ENCODE results near the gene USP20.

The USP20 gene

DNA sequence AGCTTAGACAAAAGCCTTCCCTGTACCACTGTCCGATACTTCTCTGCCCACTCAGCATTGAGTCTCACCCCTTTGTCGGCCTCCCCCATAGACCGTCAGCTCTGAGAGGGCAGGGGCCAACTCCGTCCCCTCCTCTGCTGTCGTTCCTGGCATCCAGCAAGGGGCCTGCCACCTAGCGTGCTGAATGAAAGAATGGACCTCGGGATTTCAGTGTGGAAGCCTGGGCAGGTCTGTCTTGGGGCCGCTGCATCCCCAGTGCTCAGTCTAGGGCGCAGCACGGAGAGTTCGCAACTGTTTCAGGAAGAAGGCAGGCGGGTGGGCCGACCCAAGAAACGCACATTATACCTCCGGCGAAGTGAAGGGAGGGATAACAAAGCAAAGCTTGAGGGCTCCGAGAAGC lies 33.8 kb upstream of the USP20 start:
- ChIA-PET POLR2A (no interaction called here), CTCF (interaction anchor here (0.7 kb wide), 1 partner anchor 26 kb away, joined by 3 read pairs; no protein-coding TSS in a partner anchor)
- no peak for TF ChIP-seq FOXK2 (IDR thresholded peaks at IDR 0.05)
- TF ChIP-seq HDGF (IDR thresholded peaks at IDR 0.05; ENCODE audit: borderline replicate concordance): no peak
- no peak for TF ChIP-seq TARDBP (IDR thresholded peaks at IDR 0.05)
- TF ChIP-seq, protein P1, sequence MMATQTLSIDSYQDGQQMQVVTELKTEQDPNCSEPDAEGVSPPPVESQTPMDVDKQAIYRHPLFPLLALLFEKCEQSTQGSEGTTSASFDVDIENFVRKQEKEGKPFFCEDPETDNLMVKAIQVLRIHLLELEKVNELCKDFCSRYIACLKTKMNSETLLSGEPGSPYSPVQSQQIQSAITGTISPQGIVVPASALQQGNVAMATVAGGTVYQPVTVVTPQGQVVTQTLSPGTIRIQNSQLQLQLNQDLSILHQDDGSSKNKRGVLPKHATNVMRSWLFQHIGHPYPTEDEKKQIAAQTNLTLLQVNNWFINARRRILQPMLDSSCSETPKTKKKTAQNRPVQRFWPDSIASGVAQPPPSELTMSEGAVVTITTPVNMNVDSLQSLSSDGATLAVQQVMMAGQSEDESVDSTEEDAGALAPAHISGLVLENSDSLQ (IDR thresholded peaks at IDR 0.05): no peak
- TF ChIP-seq L3MBTL2 (conservative IDR thresholded peaks at IDR 0.05): no peak
- no peak for TF ChIP-seq FOXA1 (IDR thresholded peaks at IDR 0.05)
- no peak for TF ChIP-seq ARNT (IDR thresholded peaks at IDR 0.05)
- no peak for TF ChIP-seq BHLHE40 (IDR thresholded peaks at IDR 0.05; ENCODE audit: borderline replicate concordance)
- no peak for TF ChIP-seq CTBP1 (IDR thresholded peaks at IDR 0.05; ENCODE audit: borderline replicate concordance)
- no peak for TF ChIP-seq LEF1 (IDR thresholded peaks at IDR 0.05; ENCODE audit: borderline replicate concordance)
- no peak for TF ChIP-seq SP1 (IDR thresholded peaks at IDR 0.05)
- TF ChIP-seq FOXM1 (IDR thresholded peaks at IDR 0.05; ENCODE audit: borderline replicate concordance): no peak
- no peak for TF ChIP-seq NFRKB (IDR thresholded peaks at IDR 0.05)
- TF ChIP-seq ELF4 (IDR thresholded peaks at IDR 0.05): no peak
- TF ChIP-seq ZNF384 (IDR thresholded peaks at IDR 0.05): no peak
- no peak for TF ChIP-seq SUZ12 (IDR thresholded peaks at IDR 0.05)
- DNase-seq (ENCODE audit: extremely low spot score): no peak

DNA sequence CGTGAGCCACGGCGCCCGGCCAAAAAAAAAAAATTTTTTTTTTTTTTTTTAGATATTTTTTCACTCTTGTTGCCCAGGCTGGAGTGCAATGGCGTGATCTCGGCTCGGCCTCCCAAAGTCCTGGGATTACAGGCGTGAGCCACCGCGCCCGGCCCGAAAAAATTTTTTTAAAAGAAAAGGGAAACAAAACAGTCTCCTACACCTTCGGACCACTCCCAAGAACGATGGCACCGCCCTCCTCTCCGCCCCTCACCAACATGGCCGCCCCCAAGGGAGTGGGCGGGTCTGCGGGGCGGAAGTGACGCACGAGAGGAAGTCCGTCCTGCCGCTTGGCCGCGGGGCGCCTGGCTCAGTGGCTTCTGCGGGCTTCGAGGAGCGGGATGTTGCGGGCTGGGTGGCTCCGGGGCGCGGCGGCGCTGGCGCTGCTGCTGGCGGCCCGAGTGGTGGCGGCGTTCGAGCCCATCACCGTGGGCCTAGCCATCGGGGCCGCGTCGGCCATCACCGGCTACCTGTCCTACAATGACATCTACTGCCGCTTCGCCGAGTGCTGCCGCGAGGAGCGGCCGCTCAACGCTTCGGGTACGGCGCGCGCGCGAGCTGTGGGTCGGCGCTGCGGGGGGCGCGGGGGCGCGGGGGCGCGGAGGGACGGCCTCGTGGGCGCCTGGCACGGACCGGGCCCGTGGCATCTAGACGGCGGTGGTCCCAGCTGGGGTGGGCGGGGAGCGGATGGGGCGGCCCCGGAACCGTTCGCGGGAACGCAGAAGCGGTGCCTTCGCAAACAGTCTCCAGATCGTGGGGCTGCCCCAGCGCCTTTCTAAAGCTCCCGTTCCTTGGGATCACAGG lies 32.2 kb upstream of the USP20 start, which contains the start of gene TOR1B:
Gene TOR1B, plus strand, starts transcription at position 352 of the 843 bp plus-strand sequence. Its CDS starts 29 bp downstream, at position 381.
- TF ChIP-seq FOXM1 (IDR thresholded peaks at IDR 0.05; ENCODE audit: borderline replicate concordance): no peak
- TF ChIP-seq BHLHE40 (IDR thresholded peaks at IDR 0.05; ENCODE audit: borderline replicate concordance): no peak
- TF ChIP-seq LEF1 (IDR thresholded peaks at IDR 0.05; ENCODE audit: borderline replicate concordance): no peak
- no peak for TF ChIP-seq FOXK2 (IDR thresholded peaks at IDR 0.05)
- no peak for TF ChIP-seq SP1 (IDR thresholded peaks at IDR 0.05)
- no peak for TF ChIP-seq FOXA1 (IDR thresholded peaks at IDR 0.05)
- no peak for TF ChIP-seq ARNT (IDR thresholded peaks at IDR 0.05)
- TF ChIP-seq TARDBP (IDR thresholded peaks at IDR 0.05): no peak
- peak; percentile 87 for TF ChIP-seq ZNF384 (IDR thresholded peaks at IDR 0.05)
- TF ChIP-seq ELF4 (IDR thresholded peaks at IDR 0.05): peak; percentile 8; the same call in 1 of the 2 replicates
- no peak for TF ChIP-seq HDGF (IDR thresholded peaks at IDR 0.05; ENCODE audit: borderline replicate concordance)
- TF ChIP-seq NFRKB (IDR thresholded peaks at IDR 0.05): no peak
- no peak for TF ChIP-seq L3MBTL2 (conservative IDR thresholded peaks at IDR 0.05)
- ChIA-PET POLR2A (interaction anchor here (0.7 to 1.1 kb wide), 3 partner anchors 9 to 269 kb away, joined by 3 to 9 read pairs (median 3); no protein-coding TSS in a partner anchor), CTCF (no interaction called here)
- DNase-seq (ENCODE audit: extremely low spot score): peak; percentile 95

DNA sequence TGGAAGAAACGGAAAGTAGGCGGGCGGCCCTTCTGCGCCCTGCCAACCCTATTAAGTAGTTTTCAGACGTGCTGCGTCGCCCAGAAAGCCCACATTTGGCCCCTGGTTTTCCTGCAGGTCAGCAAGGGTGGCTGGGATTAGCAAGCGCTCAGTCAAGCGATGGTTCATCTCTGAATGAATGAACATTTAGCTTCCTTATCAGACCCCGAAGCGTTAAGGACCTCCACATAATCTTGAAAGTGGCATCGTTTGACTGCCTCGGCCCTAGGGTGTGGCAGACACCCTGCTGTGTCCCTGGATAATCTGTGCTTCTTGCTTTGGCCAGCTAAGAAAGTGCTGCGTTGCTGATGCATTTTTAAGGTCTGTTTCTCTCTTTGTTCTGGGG lies 31.6 kb upstream of the USP20 start:
- peak; percentile 17 for DNase-seq (ENCODE audit: extremely low spot score)
- TF ChIP-seq FOXM1 (IDR thresholded peaks at IDR 0.05; ENCODE audit: borderline replicate concordance): no peak
- no peak for TF ChIP-seq SP1 (IDR thresholded peaks at IDR 0.05)
- no peak for TF ChIP-seq ARNT (IDR thresholded peaks at IDR 0.05)
- ChIA-PET CTCF (no interaction called here), POLR2A (interaction anchor here (0.5 to 1.1 kb wide), 3 partner anchors 8 to 336 kb away, joined by 3 to 9 read pairs (median 3); no protein-coding TSS in a partner anchor)

DNA sequence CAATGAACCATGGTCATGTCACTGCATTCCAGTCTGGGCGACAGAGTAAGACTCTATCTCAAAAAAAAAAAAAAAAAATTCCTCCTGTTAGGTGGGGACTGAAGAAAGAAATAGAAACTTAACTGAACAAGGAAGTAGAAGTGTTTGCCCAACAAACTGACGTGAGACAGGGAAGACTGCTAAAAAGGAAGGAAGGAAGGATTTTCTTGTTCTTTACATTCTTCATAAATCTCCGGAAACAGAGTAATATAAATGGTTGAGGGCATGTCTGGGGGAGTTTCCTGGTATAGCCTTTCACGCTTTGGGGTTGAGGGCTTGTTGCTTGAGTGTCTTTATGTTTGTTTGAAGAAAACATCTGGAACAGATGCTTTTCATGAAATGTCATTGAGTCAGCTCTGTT lies 29.2 kb upstream of the USP20 start:
- DNase-seq (ENCODE audit: extremely low spot score): no peak
- ChIA-PET CTCF (no interaction called here), POLR2A (no interaction called here)
- TF ChIP-seq ZNF384 (IDR thresholded peaks at IDR 0.05) (no peak), TARDBP (IDR thresholded peaks at IDR 0.05) (no peak), ARNT (IDR thresholded peaks at IDR 0.05) (no peak), SP1 (IDR thresholded peaks at IDR 0.05) (no peak), FOXM1 (IDR thresholded peaks at IDR 0.05; ENCODE audit: borderline replicate concordance) (no peak), FOXK2 (IDR thresholded peaks at IDR 0.05) (no peak)

DNA sequence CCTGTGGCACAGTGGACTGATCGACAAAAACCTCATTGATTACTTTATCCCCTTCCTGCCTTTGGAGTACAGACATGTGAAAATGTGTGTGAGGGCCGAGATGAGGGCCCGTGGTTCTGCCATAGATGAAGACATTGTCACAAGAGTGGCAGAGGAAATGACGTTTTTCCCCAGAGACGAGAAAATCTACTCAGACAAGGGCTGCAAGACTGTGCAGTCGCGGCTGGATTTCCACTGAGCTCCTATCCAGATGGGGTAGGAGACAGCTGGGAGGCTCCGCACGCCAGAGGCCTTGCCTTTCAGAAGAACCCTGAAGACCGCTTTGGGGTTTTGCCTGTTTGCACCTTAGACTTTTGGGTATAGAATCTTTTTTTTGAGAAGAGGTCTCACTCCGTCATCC lies 25.9 kb upstream of the USP20 start:
- POLR2A ChIA-PET: no interaction called here
- no peak for DNase-seq (ENCODE audit: extremely low spot score)
- CTCF ChIA-PET: no interaction called here
- TF ChIP-seq ZNF384 (IDR thresholded peaks at IDR 0.05): no peak
- TF ChIP-seq L3MBTL2 (conservative IDR thresholded peaks at IDR 0.05): no peak
- no peak for TF ChIP-seq FOXK2 (IDR thresholded peaks at IDR 0.05)
- TF ChIP-seq HDGF (IDR thresholded peaks at IDR 0.05; ENCODE audit: borderline replicate concordance): no peak
- no peak for TF ChIP-seq CTBP1 (IDR thresholded peaks at IDR 0.05; ENCODE audit: borderline replicate concordance)
- TF ChIP-seq ARNT (IDR thresholded peaks at IDR 0.05): no peak
- no peak for TF ChIP-seq TARDBP (IDR thresholded peaks at IDR 0.05)
- no peak for TF ChIP-seq ELF4 (IDR thresholded peaks at IDR 0.05)
- TF ChIP-seq SUZ12 (IDR thresholded peaks at IDR 0.05): no peak
- TF ChIP-seq, protein P1 (IDR thresholded peaks at IDR 0.05): no peak
- no peak for TF ChIP-seq FOXM1 (IDR thresholded peaks at IDR 0.05; ENCODE audit: borderline replicate concordance)
- no peak for TF ChIP-seq FOXA1 (IDR thresholded peaks at IDR 0.05)
- TF ChIP-seq SP1 (IDR thresholded peaks at IDR 0.05): no peak
- TF ChIP-seq LEF1 (IDR thresholded peaks at IDR 0.05; ENCODE audit: borderline replicate concordance): no peak
- TF ChIP-seq BHLHE40 (IDR thresholded peaks at IDR 0.05; ENCODE audit: borderline replicate concordance): no peak
- TF ChIP-seq NFRKB (IDR thresholded peaks at IDR 0.05): no peak

DNA sequence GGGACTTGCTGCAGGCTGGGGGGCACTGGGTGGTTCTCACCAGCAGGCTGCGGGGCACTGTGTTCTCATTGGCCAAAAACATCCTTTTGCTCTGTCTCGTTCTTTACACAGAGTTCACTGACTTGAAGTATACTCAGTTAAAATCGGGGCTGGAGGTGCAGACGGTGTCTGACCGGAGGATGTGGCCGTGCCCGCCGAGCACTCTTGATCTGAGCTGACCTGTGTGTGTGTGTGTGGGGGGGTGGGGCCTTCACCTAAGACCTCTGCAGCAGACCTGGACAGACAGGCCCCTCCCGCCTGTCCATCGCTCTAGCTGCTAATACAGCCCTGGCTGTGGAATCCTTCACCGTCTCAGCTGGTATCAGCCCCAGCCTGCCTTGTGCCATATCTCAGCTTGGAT lies 25.1 kb upstream of the USP20 start:
- TF ChIP-seq ELF4 (IDR thresholded peaks at IDR 0.05): no peak
- TF ChIP-seq FOXK2 (IDR thresholded peaks at IDR 0.05): no peak
- TF ChIP-seq FOXA1 (IDR thresholded peaks at IDR 0.05): no peak
- TF ChIP-seq HDGF (IDR thresholded peaks at IDR 0.05; ENCODE audit: borderline replicate concordance): no peak
- TF ChIP-seq FOXM1 (IDR thresholded peaks at IDR 0.05; ENCODE audit: borderline replicate concordance): no peak
- TF ChIP-seq CTBP1 (IDR thresholded peaks at IDR 0.05; ENCODE audit: borderline replicate concordance): no peak
- TF ChIP-seq L3MBTL2 (conservative IDR thresholded peaks at IDR 0.05): no peak
- no peak for TF ChIP-seq ARNT (IDR thresholded peaks at IDR 0.05)
- TF ChIP-seq, protein P1 (IDR thresholded peaks at IDR 0.05): no peak
- TF ChIP-seq SUZ12 (IDR thresholded peaks at IDR 0.05): no peak
- no peak for TF ChIP-seq BHLHE40 (IDR thresholded peaks at IDR 0.05; ENCODE audit: borderline replicate concordance)
- TF ChIP-seq TARDBP (IDR thresholded peaks at IDR 0.05): no peak
- TF ChIP-seq LEF1 (IDR thresholded peaks at IDR 0.05; ENCODE audit: borderline replicate concordance): no peak
- TF ChIP-seq SP1 (IDR thresholded peaks at IDR 0.05): no peak
- TF ChIP-seq NFRKB (IDR thresholded peaks at IDR 0.05): no peak
- TF ChIP-seq ZNF384 (IDR thresholded peaks at IDR 0.05): no peak
- no peak for DNase-seq (ENCODE audit: extremely low spot score)
- CTCF ChIA-PET: no interaction called here
- POLR2A ChIA-PET: no interaction called here
